ENCODE results near the gene PSEN2.
"Not testable (repeated sequence)": the region's sequence is repeated elsewhere in the genome, so short reads cannot be mapped to it uniquely, and the experiment has no call there.

PSEN2 gene

GRCh38 chr1:226835396-226835795, 35.0 kb upstream of the PSEN2 start:
- intact Hi-C loops (cut with micrococcal nuclease) = not testable (repeated sequence)

GRCh38 chr1:226837966-226838365, 32.5 kb upstream of the PSEN2 start:
- H3K27me3 Mint-ChIP-seq; H3K27ac Mint-ChIP-seq; intact Hi-C loops (cut with micrococcal nuclease); H3K36me3 Mint-ChIP-seq (ENCODE audit: low read depth); H3K4me1 Mint-ChIP-seq (ENCODE audit: low read depth); H3K4me3 Mint-ChIP-seq: not testable (repeated sequence)
- H3K9me3 Mint-ChIP-seq = peaks cover 20% of the 10 kb centered on the region

More at GRCh38 chr1:226835396-226835795, 35.0 kb upstream of the PSEN2 start:
- not testable (repeated sequence) for H3K4me3 Mint-ChIP-seq; H3K27me3 Mint-ChIP-seq; H3K36me3 Mint-ChIP-seq (ENCODE audit: low read depth); H3K27ac Mint-ChIP-seq; H3K4me1 Mint-ChIP-seq (ENCODE audit: low read depth)
- peaks cover 20% of the 10 kb centered on the region for H3K9me3 Mint-ChIP-seq

GRCh38 chr1:226838456-226838855, 32.0 kb upstream of the PSEN2 start:
- Mint-ChIP-seq H3K27ac (no peak overlapping the region), H3K27me3 (peaks cover 6% of the 10 kb centered on the region), H3K4me3 (no peak overlapping the region), H3K36me3 (ENCODE audit: low read depth) (no peaks in the 10 kb centered on the region), H3K9me3 (peaks cover 17% of the 10 kb centered on the region), H3K4me1 (ENCODE audit: low read depth) (no peaks in the 10 kb centered on the region)
- intact Hi-C loops (cut with micrococcal nuclease) = no loop called here

GRCh38 chr1:226845624-226846023, 24.8 kb upstream of the PSEN2 start:
- no peaks in the 10 kb centered on the region for H3K9me3 Mint-ChIP-seq
- no peak overlapping the region for H3K4me3 Mint-ChIP-seq
- no peaks in the 10 kb centered on the region for H3K36me3 Mint-ChIP-seq (ENCODE audit: low read depth)
- H3K27ac Mint-ChIP-seq = no peak overlapping the region
- H3K4me1 Mint-ChIP-seq (ENCODE audit: low read depth) = peaks cover 11% of the 10 kb centered on the region
- intact Hi-C loops (cut with micrococcal nuclease) = no loop called here
- no peaks in the 10 kb centered on the region for H3K27me3 Mint-ChIP-seq

GRCh38 chr1:226846786-226847185, 23.6 kb upstream of the PSEN2 start:
- no peak overlapping the region for H3K27ac Mint-ChIP-seq
- H3K36me3 Mint-ChIP-seq (ENCODE audit: low read depth) = no peaks in the 10 kb centered on the region
- no peaks in the 10 kb centered on the region for H3K9me3 Mint-ChIP-seq
- intact Hi-C loops (cut with micrococcal nuclease) = no loop called here
- peaks cover 11% of the 10 kb centered on the region for H3K4me1 Mint-ChIP-seq (ENCODE audit: low read depth)
- no peaks in the 10 kb centered on the region for H3K27me3 Mint-ChIP-seq
- no peak overlapping the region for H3K4me3 Mint-ChIP-seq

- H3K36me3 Mint-ChIP-seq (ENCODE audit: low read depth); H3K4me3 Mint-ChIP-seq; H3K4me1 Mint-ChIP-seq (ENCODE audit: low read depth); H3K9me3 Mint-ChIP-seq; intact Hi-C loops (cut with micrococcal nuclease); H3K27ac Mint-ChIP-seq; H3K27me3 Mint-ChIP-seq: not testable (repeated sequence)
Observed at GRCh38 chr1:226854548-226854947, 15.9 kb upstream of the PSEN2 start.

- Mint-ChIP-seq H3K27ac (no peak overlapping the region), H3K36me3 (ENCODE audit: low read depth) (no peaks in the 10 kb centered on the region), H3K27me3 (peaks cover 3% of the 10 kb centered on the region), H3K4me1 (ENCODE audit: low read depth) (no peaks in the 10 kb centered on the region), H3K9me3 (no peaks in the 10 kb centered on the region), H3K4me3 (no peak overlapping the region)
- intact Hi-C loops (cut with micrococcal nuclease) = no loop called here
Observed at GRCh38 chr1:226862890-226863289, 7.5 kb upstream of the PSEN2 start.

GRCh38 chr1:226863446-226863845, 7.0 kb upstream of the PSEN2 start:
- no peak overlapping the region for H3K4me3 Mint-ChIP-seq
- H3K4me1 Mint-ChIP-seq (ENCODE audit: low read depth) = no peaks in the 10 kb centered on the region
- intact Hi-C loops (cut with micrococcal nuclease) = no loop called here
- H3K27me3 Mint-ChIP-seq = peaks cover 3% of the 10 kb centered on the region
- no peaks in the 10 kb centered on the region for H3K36me3 Mint-ChIP-seq (ENCODE audit: low read depth)
- H3K9me3 Mint-ChIP-seq = no peaks in the 10 kb centered on the region
- no peak overlapping the region for H3K27ac Mint-ChIP-seq

GRCh38 chr1:226864311-226864710, 6.1 kb upstream of the PSEN2 start:
- Mint-ChIP-seq H3K4me1 (ENCODE audit: low read depth) (no peaks in the 10 kb centered on the region), H3K4me3 (no peak overlapping the region), H3K27me3 (peaks cover 5% of the 10 kb centered on the region), H3K27ac (no peak overlapping the region), H3K36me3 (ENCODE audit: low read depth) (no peaks in the 10 kb centered on the region), H3K9me3 (no peaks in the 10 kb centered on the region)
- intact Hi-C loops (cut with micrococcal nuclease) = no loop called here

- Mint-ChIP-seq H3K36me3 (ENCODE audit: low read depth) (no peaks in the 10 kb centered on the region), H3K4me1 (ENCODE audit: low read depth) (peaks cover 5% of the 10 kb centered on the region), H3K9me3 (no peaks in the 10 kb centered on the region), H3K27me3 (peaks cover 9% of the 10 kb centered on the region), H3K27ac (no peak overlapping the region), H3K4me3 (no peak overlapping the region)
- intact Hi-C loops (cut with micrococcal nuclease) = no loop called here
Observed at GRCh38 chr1:226865590-226865989, 4.8 kb upstream of the PSEN2 start.

GRCh38 chr1:226867461-226868054, 2.9 kb upstream of the PSEN2 start:
- no peaks in the 10 kb centered on the region for H3K36me3 Mint-ChIP-seq (ENCODE audit: low read depth)
- H3K4me1 Mint-ChIP-seq (ENCODE audit: low read depth) = peaks cover 18% of the 10 kb centered on the region
- intact Hi-C loops (cut with micrococcal nuclease) = no loop called here
- H3K27ac Mint-ChIP-seq = no peak overlapping the region
- peaks cover 20% of the 10 kb centered on the region for H3K27me3 Mint-ChIP-seq
- H3K4me3 Mint-ChIP-seq = no peak overlapping the region
- H3K9me3 Mint-ChIP-seq = no peaks in the 10 kb centered on the region

GRCh38 chr1:226868726-226869125, 1.7 kb upstream of the PSEN2 start:
- H3K9me3 Mint-ChIP-seq = no peaks in the 10 kb centered on the region
- no peak overlapping the region for H3K27ac Mint-ChIP-seq
- no peak overlapping the region for H3K4me3 Mint-ChIP-seq
- H3K27me3 Mint-ChIP-seq = peaks cover 20% of the 10 kb centered on the region
- intact Hi-C loops (cut with micrococcal nuclease) = no loop called here
- peaks cover 18% of the 10 kb centered on the region for H3K4me1 Mint-ChIP-seq (ENCODE audit: low read depth)
- no peaks in the 10 kb centered on the region for H3K36me3 Mint-ChIP-seq (ENCODE audit: low read depth)

GRCh38 chr1:226870026-226870400, 403 bp upstream of the PSEN2 start:
- no peaks in the 10 kb centered on the region for H3K9me3 Mint-ChIP-seq
- H3K4me1 Mint-ChIP-seq (ENCODE audit: low read depth) = peaks cover 25% of the 10 kb centered on the region
- intact Hi-C loops (cut with micrococcal nuclease) = loop anchor here (2.0 to 5.0 kb wide), 2 partner anchors 69 to 82 kb away; no protein-coding TSS in a partner anchor
- peaks cover 3% of the 10 kb centered on the region for H3K36me3 Mint-ChIP-seq (ENCODE audit: low read depth)
- H3K27me3 Mint-ChIP-seq = peaks cover 20% of the 10 kb centered on the region
- H3K27ac Mint-ChIP-seq = peak overlapping the region; percentile 66
- H3K4me3 Mint-ChIP-seq = peak overlapping the region; percentile 77

- Mint-ChIP-seq H3K9me3 (no peaks in the 10 kb centered on the region), H3K4me3 (peak overlapping the region; percentile 78), H3K36me3 (ENCODE audit: low read depth) (peaks cover 18% of the 10 kb centered on the region), H3K4me1 (ENCODE audit: low read depth) (peaks cover 28% of the 10 kb centered on the region), H3K27ac (peak overlapping the region; percentile 66), H3K27me3 (peaks cover 20% of the 10 kb centered on the region)
- intact Hi-C loops (cut with micrococcal nuclease) = loop anchor here (2.0 to 5.0 kb wide), 2 partner anchors 67 to 81 kb away; no protein-coding TSS in a partner anchor
Observed at GRCh38 chr1:226871636-226872327, 1.4 kb downstream of the PSEN2 start.

GRCh38 chr1:226872437-226872836, 2.0 kb downstream of the PSEN2 start:
- Mint-ChIP-seq H3K27me3 (peaks cover 20% of the 10 kb centered on the region), H3K9me3 (no peaks in the 10 kb centered on the region), H3K27ac (no peak overlapping the region), H3K36me3 (ENCODE audit: low read depth) (peaks cover 23% of the 10 kb centered on the region), H3K4me3 (no peak overlapping the region), H3K4me1 (ENCODE audit: low read depth) (peaks cover 28% of the 10 kb centered on the region)
- intact Hi-C loops (cut with micrococcal nuclease) = loop anchor here (5.0 kb wide), 1 partner anchor 80 kb away; no protein-coding TSS in a partner anchor
